Neural cell (in vitro differentiated cells): ENCODE results near the gene CFAP100. TPM values are rescaled to one million over a fixed set of nuclear protein-coding genes. Genes with fewer than 3 reads are reported as not detected.

Source experiments
- H2AFZ ChIP-seq: fragments of 200-600, 300-800 bp; sonication (generic), shearing (Covaris generic); 2 replicates; pipeline ENCODE4 v1.6.0; 2014; ENCODE audit warnings: low read depth, mild to moderate bottlenecking, antibody characterized with exemption, low read length, moderate library complexity
- H3F3A ChIP-seq: fragments of 200-600 bp; shearing (Covaris generic); 2 replicates; pipeline ENCODE4 v1.6.1; 2016; ENCODE audit warnings: mild to moderate bottlenecking, moderate library complexity, mixed read lengths, antibody characterized with exemption, low read length; ENCODE audit not compliant: insufficient read depth, poor library complexity, severe bottlenecking
- H3K27ac ChIP-seq: fragments of 200-600, 300-800 bp; sonication (generic), shearing (Covaris generic); 2 replicates; pipeline ENCODE4 v1.5.1; 2014; ENCODE audit warnings: mild to moderate bottlenecking, low read length, moderate library complexity
- H3K27me3 ChIP-seq: fragments of 300-800, 200-600 bp; sonication (generic), shearing (Covaris generic); 2 replicates; pipeline ENCODE4 v1.6.0; 2014; ENCODE audit warnings: mild to moderate bottlenecking, low read depth, low read length, moderate library complexity; ENCODE audit not compliant: insufficient read depth
- H3K36me3 ChIP-seq: fragments of 300-800, 200-600 bp; sonication (generic), shearing (Covaris generic); 2 replicates; pipeline ENCODE4 v1.5.1; 2014; ENCODE audit warnings: mild to moderate bottlenecking, antibody characterized with exemption, low read length, moderate library complexity; ENCODE audit not compliant: insufficient read depth
- H3K4me2 ChIP-seq: fragments of 300-800, 200-600 bp; sonication (generic), shearing (Covaris generic); 2 replicates; pipeline ENCODE4 v1.6.0; 2014; ENCODE audit warnings: mild to moderate bottlenecking, low read length
- H3K4me3 ChIP-seq: fragments of 300-800, 200-600 bp; sonication (generic), shearing (Covaris generic); 2 replicates; pipeline ENCODE4 v1.5.1; 2014; ENCODE audit warnings: mild to moderate bottlenecking, low read length, moderate library complexity
- H3K79me2 ChIP-seq: fragments of 200-600 bp; shearing (Covaris generic); replicated peaks from 2 replicates; pipeline ENCODE4 v1.6.0; 2014; ENCODE audit warnings: mild to moderate bottlenecking, low read length, moderate library complexity; ENCODE audit not compliant: insufficient read depth
- H3K9ac ChIP-seq: fragments of 300-800, 200-600 bp; sonication (generic), shearing (Covaris generic); 2 replicates; pipeline ENCODE4 v1.6.1; 2016; ENCODE audit warnings: mild to moderate bottlenecking, low read length, mixed read lengths
- H3K9me2 ChIP-seq: fragments of 200-600 bp; shearing (Covaris generic); 2 replicates; pipeline ENCODE4 v1.6.1; 2016; ENCODE audit warnings: mild to moderate bottlenecking, low read length, mixed read lengths; ENCODE audit not compliant: insufficient read depth
- H3K9me3 ChIP-seq: fragments of 200-600, 300-800 bp; sonication (generic), shearing (Covaris generic); 2 replicates; pipeline ENCODE4 v1.6.1; 2016; ENCODE audit warnings: mild to moderate bottlenecking, mixed run types, low read length, moderate library complexity, mixed read lengths
- H4K20me1 ChIP-seq: fragments of 200-600 bp; shearing (Covaris generic); 2 replicates; pipeline ENCODE4 v1.6.1; 2016; ENCODE audit warnings: mild to moderate bottlenecking, mixed run types; ENCODE audit not compliant: insufficient read depth
- CTCF ChIP-seq: fragments of 450-650 bp; IDR thresholded peaks from 2 replicates; pipeline ENCODE4 v1.5.1; 2014; ENCODE audit warnings: antibody characterized with exemption, mild to moderate bottlenecking, moderate library complexity; ENCODE audit not compliant: poor library complexity, severe bottlenecking
- EP300 ChIP-seq: fragments of 450-650 bp; conservative IDR thresholded peaks from 2 replicates; pipeline ENCODE4 v1.6.1; 2014; ENCODE audit warnings: antibody characterized with exemption, mild to moderate bottlenecking, moderate library complexity; ENCODE audit not compliant: poor library complexity, severe bottlenecking
- EZH2 ChIP-seq: fragments of 200-600, 300-800 bp; shearing (Covaris generic), sonication (generic); IDR thresholded peaks from 2 replicates; pipeline ENCODE4 v1.6.1; 2014; ENCODE audit warnings: antibody characterized with exemption, low read length, borderline replicate concordance, mild to moderate bottlenecking; ENCODE audit not compliant: insufficient read depth, poor library complexity, severe bottlenecking
- MXI1 ChIP-seq: fragments of 450-650 bp; conservative IDR thresholded peaks from 2 replicates; pipeline ENCODE4 v1.6.1; 2014; ENCODE audit warnings: antibody characterized with exemption, mild to moderate bottlenecking; ENCODE audit not compliant: poor library complexity, severe bottlenecking
- POLR2AphosphoS5 ChIP-seq: IDR thresholded peaks from 2 replicates; pipeline ENCODE4 v1.6.1; 2012
- RAD21 ChIP-seq: fragments of 450-650 bp; conservative IDR thresholded peaks from 2 replicates; pipeline ENCODE4 v1.6.1; 2014; ENCODE audit warnings: antibody characterized with exemption, mild to moderate bottlenecking, moderate library complexity
- REST ChIP-seq: IDR thresholded peaks from 2 replicates; pipeline ENCODE4 v1.6.1; 2012; ENCODE audit warnings: borderline replicate concordance
- SMC3 ChIP-seq: fragments of 450-650 bp; conservative IDR thresholded peaks from 2 replicates; pipeline ENCODE4 v1.6.1; 2014; ENCODE audit warnings: antibody characterized with exemption, mild to moderate bottlenecking, moderate library complexity; ENCODE audit not compliant: poor library complexity
- TAF1 ChIP-seq: IDR thresholded peaks from 2 replicates; pipeline ENCODE4 v1.6.1; 2012; ENCODE audit warnings: low read depth
- polyA plus RNA-seq: library from polyadenylated mRNA; depleted of rRNA; stranded (reverse); fragments of >200 nt; gene quantifications from 2 replicates; pipeline ENCODE4 v1.2.3, GENCODE V29; 2014

The CFAP100 gene
- polyA plus RNA-seq, 1 donor from 2014 or later, result not detected

GRCh38 chr3:126418661-126419131, 24.0 kb downstream of the CFAP100 start:
- Histone ChIP-seq H3K36me3 (no peaks in the 10 kb centered on the region), H3K27ac (no peak overlapping the region), H3K79me2 (no peaks in the 10 kb centered on the region), H3F3A (no peaks in the 10 kb centered on the region), H3K9me2 (no peaks in the 10 kb centered on the region), H2AFZ (no peak overlapping the region), H3K4me3 (no peak overlapping the region), H3K27me3 (no peaks in the 10 kb centered on the region), H3K9ac (no peak overlapping the region), H3K9me3 (no peaks in the 10 kb centered on the region), H4K20me1 (no peaks in the 10 kb centered on the region), H3K4me2 (no peak overlapping the region)
- no peak for TF ChIP-seq CTCF
- TF ChIP-seq SMC3, result no peak
- no peak for TF ChIP-seq EZH2
- TF ChIP-seq EP300, result no peak
- TF ChIP-seq TAF1, result no peak
- no peak for TF ChIP-seq MXI1
- no peak for TF ChIP-seq RAD21
- TF ChIP-seq POLR2AphosphoS5, result no peak
- TF ChIP-seq REST, result no peak

GRCh38 chr3:126419151-126419703, 24.5 kb downstream of the CFAP100 start:
- Histone ChIP-seq H3K27ac (no peak overlapping the region), H3K36me3 (no peaks in the 10 kb centered on the region), H3K9me2 (no peaks in the 10 kb centered on the region), H3F3A (no peaks in the 10 kb centered on the region), H3K27me3 (no peaks in the 10 kb centered on the region), H3K4me3 (no peak overlapping the region), H4K20me1 (no peaks in the 10 kb centered on the region), H3K9ac (no peak overlapping the region), H3K9me3 (no peaks in the 10 kb centered on the region), H3K79me2 (no peaks in the 10 kb centered on the region), H2AFZ (no peak overlapping the region), H3K4me2 (no peak overlapping the region)
- no peak for TF ChIP-seq REST
